Thoracic aorta (tissue), 2 donors: ENCODE data around the gene IL23R. TPM values are rescaled to one million over a fixed set of nuclear protein-coding genes. Genes with fewer than 3 reads are reported as not detected.
"Not testable (repeated sequence)": the region's sequence is repeated elsewhere in the genome, so short reads cannot be mapped to it uniquely, and the experiment has no call there.

ENCODE experiments used
- ATAC-seq: fragments of 150-250 bp; one replicate; pipeline ENCODE4 v1.8.0; 2017; ENCODE audit warnings: low read depth; ENCODE audit not compliant: insufficient number of reproducible peaks, low FRiP score
- DNase-seq: peaks from one replicate; pipeline ENCODE4 v3.0.0-alpha.2; 2020; ENCODE audit warnings: low spot score
- H3K27ac ChIP-seq, 2 donors: fragments of 200-600 bp; sonication (generic); 1 replicate in 1 of 2; 2 replicates in 1 of 2; pipeline ENCODE4 v1.5.1; 2016; ENCODE audit warnings: mild to moderate bottlenecking in 2 of 2, moderate library complexity in 2 of 2
- H3K27me3 ChIP-seq: fragments of 200-600 bp; sonication (generic); replicated peaks from 2 replicates; pipeline ENCODE4 v1.6.0; 2016; ENCODE audit warnings: mild to moderate bottlenecking; ENCODE audit not compliant: insufficient read depth
- H3K36me3 ChIP-seq: fragments of 200-600 bp; sonication (generic); one replicate; pipeline ENCODE4 v1.5.1; 2016
- H3K4me1 ChIP-seq, 2 donors: fragments of 200-600 bp; sonication (generic); 1 replicate in 1 of 2; 2 replicates in 1 of 2; pipeline versions ENCODE4 v1.5.1 to v1.6.0; 2016; ENCODE audit warnings: low read depth in 2 of 2, mild to moderate bottlenecking in 1 of 2; ENCODE audit not compliant: control insufficient read depth in 1 of 2
- H3K4me3 ChIP-seq: fragments of 200-600 bp; sonication (generic); 2 replicates; pipeline ENCODE4 v1.5.1; 2016; ENCODE audit warnings: mild to moderate bottlenecking
- H3K9me3 ChIP-seq: fragments of 200-600 bp; sonication (generic); 2 replicates; pipeline ENCODE4 v1.5.1; 2016
- total RNA-seq, 2 donors: library from RNA; depleted of rRNA; stranded (reverse); fragments of >200 nt; gene quantifications; one replicate each; pipeline versions ENCODE4 v1.1.0 to v1.2.3, GENCODE V29; 2016
- TF ChIP-seq, protein P1 (sequence below): fragments of 200-600 bp; sonication (generic); IDR thresholded peaks from one replicate; pipeline ENCODE4 v1.5.1; 2019; ENCODE audit warnings: antibody characterized with exemption

The IL23R gene
- total RNA-seq, 2 donors from 2014 or later: not detected

DNA sequence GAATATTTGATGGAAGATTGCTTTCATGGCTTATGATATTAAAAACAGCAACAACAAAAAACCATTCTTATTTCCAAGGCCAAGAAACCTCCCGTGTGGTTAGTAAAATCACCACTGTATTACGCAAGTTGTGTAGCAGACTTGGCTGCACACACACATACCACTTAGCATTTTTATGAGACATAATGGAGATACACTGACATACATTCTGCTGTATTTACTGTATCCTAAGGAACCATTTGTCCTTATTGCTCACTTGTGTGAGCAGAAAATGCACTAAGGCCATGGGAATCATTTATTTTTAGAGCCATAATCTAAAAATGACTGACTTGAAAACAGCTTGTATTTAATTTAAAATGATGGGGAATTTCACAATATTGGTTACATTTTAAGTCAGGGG, 30.9 kb upstream of the IL23R start:
- Histone ChIP-seq H3K9me3 (no peaks in the 10 kb centered on the region), H3K27ac (no peak overlapping the region), H3K36me3 (no peaks in the 10 kb centered on the region), H3K27me3 (no peaks in the 10 kb centered on the region), H3K4me1 (peaks cover 7 to 13% of the 10 kb centered on the region in 2 donors), H3K4me3 (peak overlapping the region; percentile 67)
- no peak for ATAC-seq
- DNase-seq: no peak
- TF ChIP-seq, protein P1, sequence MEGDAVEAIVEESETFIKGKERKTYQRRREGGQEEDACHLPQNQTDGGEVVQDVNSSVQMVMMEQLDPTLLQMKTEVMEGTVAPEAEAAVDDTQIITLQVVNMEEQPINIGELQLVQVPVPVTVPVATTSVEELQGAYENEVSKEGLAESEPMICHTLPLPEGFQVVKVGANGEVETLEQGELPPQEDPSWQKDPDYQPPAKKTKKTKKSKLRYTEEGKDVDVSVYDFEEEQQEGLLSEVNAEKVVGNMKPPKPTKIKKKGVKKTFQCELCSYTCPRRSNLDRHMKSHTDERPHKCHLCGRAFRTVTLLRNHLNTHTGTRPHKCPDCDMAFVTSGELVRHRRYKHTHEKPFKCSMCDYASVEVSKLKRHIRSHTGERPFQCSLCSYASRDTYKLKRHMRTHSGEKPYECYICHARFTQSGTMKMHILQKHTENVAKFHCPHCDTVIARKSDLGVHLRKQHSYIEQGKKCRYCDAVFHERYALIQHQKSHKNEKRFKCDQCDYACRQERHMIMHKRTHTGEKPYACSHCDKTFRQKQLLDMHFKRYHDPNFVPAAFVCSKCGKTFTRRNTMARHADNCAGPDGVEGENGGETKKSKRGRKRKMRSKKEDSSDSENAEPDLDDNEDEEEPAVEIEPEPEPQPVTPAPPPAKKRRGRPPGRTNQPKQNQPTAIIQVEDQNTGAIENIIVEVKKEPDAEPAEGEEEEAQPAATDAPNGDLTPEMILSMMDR: no peak

DNA sequence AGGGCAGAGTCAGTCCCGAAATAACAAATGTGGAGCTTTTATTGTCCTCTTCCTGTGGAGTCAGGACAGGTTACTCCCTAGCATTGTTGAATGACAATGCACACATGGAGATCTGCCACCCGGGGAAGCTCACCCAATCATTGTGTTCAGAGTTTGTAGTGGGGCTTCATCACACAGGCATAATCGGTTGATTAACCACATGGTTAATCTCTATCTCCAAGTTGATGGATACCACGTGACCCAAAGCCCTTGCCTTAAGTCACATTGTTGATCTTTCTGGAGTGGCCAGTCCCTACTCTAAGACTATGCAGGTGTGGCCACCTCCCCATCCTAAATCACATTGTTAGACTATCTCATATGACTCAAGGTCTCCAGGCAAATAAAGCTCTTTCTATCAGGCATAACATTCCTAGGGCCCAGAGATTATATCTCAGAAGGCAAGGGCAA, 28.9 kb upstream of the IL23R start:
- H3K4me1 ChIP-seq: peaks cover 7 to 13% of the 10 kb centered on the region in 2 donors
- no peak overlapping the region for H3K4me3 ChIP-seq
- TF ChIP-seq, protein P1: no peak
- no peaks in the 10 kb centered on the region for H3K27me3 ChIP-seq
- ATAC-seq (no peak), DNase-seq (no peak)
- no peak overlapping the region for H3K27ac ChIP-seq
- H3K36me3 ChIP-seq: no peaks in the 10 kb centered on the region
- no peaks in the 10 kb centered on the region for H3K9me3 ChIP-seq

DNA sequence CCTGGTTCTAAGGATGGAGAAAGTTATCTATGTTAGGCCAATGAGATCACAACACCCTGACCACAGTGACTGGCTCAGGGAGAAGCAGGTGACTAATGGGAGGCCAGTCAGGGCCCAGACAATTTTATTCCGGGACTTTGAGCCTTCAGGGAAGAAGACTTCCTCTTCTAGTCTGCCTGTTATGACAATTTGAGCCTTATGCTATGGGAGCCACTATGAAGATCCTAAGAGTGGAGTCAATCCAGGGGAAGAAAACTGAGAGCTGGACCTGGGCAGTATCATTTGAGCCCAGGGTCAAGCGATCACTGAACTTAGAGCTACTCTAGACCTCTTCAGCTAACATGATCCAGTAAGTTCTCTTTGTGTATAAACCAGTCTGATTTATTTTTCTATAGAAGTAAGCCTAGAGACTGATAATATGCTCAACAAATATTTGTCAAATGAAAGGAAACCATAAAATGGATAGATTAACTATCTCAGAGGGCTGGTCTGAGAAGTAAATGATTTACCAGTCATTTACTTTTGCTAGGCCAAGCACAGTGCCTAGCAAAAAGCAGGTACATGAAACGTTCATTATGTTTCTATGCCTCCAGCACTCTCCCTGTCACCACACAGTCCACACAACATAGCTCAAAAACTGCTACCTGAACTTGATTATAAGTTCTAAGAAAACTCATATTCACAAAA, 27.3 kb upstream of the IL23R start:
- H3K27me3 ChIP-seq: no peaks in the 10 kb centered on the region
- H3K4me3 ChIP-seq: no peak overlapping the region
- H3K36me3 ChIP-seq: no peaks in the 10 kb centered on the region
- no peaks in the 10 kb centered on the region for H3K9me3 ChIP-seq
- no peak overlapping the region for H3K27ac ChIP-seq
- ATAC-seq (no peak), DNase-seq (no peak)
- TF ChIP-seq, protein P1: no peak
- H3K4me1 ChIP-seq: peaks cover 7 to 13% of the 10 kb centered on the region in 2 donors

DNA sequence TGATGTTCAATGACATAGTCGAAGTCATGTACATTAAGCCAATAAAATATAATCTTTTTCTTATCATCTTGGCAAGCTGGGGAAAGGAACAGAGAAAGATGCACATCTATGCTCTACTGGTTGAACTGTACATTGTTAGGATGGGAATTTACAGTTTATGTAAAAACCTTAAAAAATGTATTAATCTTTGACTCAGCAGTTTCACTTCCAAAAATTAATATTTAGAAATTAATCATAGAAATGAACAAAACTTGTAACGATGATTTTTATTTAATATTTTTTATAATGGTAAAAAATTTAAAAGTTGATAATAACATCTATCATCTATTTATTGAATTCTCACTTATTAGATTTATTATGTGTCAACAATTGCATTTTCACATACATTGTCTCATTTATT, 25.8 kb upstream of the IL23R start:
- ATAC-seq (no peak), DNase-seq (no peak)
- Histone ChIP-seq H3K4me3 (no peak overlapping the region), H3K4me1 (peaks cover under 1 to 2% of the 10 kb centered on the region in 2 donors), H3K9me3 (no peaks in the 10 kb centered on the region), H3K27me3 (no peaks in the 10 kb centered on the region), H3K36me3 (no peaks in the 10 kb centered on the region), H3K27ac (no peak overlapping the region)
- TF ChIP-seq, protein P1: no peak

DNA sequence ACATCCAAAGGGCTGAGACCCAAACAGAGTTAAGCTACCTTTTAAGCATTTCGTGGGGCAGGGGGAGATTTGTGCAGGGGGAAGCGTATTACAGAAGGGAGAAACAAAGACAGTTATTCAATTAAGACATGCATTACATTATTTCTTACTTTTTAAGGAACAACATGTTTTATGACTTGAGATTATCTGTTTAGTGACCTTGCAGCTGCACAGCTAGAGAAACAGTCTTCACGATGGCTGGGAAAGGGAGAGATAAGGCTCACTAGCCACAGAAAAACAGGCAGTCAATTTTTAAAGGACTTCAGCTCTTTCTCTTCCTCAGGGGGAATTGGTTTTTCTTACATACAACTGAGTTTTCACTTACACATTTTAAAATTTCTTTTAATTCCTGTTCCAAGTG, 24.4 kb upstream of the IL23R start:
- not testable (repeated sequence) for DNase-seq, H3K27ac ChIP-seq, ATAC-seq, H3K4me3 ChIP-seq, H3K36me3 ChIP-seq, H3K4me1 ChIP-seq, H3K9me3 ChIP-seq, H3K27me3 ChIP-seq

DNA sequence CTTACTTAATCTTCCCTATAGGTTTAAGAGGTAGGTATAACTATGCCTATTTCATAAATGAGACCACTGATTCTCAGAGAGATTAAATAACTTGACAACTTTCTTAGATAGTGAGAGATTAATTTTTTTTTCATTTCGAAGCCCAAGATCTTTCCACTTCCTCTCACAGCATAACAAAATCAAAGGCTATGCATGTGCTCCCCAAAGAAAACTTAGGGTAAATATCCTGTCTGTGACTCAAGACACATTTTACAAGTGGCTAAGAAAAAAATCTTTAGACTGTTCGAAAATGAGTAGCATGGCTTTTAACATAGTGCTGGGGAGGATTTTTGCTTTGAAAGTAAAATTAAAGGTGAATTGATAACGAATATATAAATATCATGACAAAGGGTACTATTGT, 23.3 kb upstream of the IL23R start:
- TF ChIP-seq, protein P1: no peak
- Histone ChIP-seq H3K9me3 (no peaks in the 10 kb centered on the region), H3K4me3 (no peak overlapping the region), H3K27me3 (no peaks in the 10 kb centered on the region), H3K27ac (no peak overlapping the region), H3K36me3 (no peaks in the 10 kb centered on the region), H3K4me1 (no peaks in the 10 kb centered on the region)
- ATAC-seq (no peak), DNase-seq (no peak)
